ENCODE results near the gene CEP164. TPM values are rescaled to one million over a fixed set of nuclear protein-coding genes. Genes with fewer than 3 reads are reported as not detected.

CEP164 gene
- total RNA-seq, 1 experiment from 2014 or later: 22.2 TPM

GRCh38 chr11:117282956-117283355 lies 44.7 kb upstream of the CEP164 start:
- no peak overlapping the region for H3K9ac ChIP-seq (ENCODE audit: low read length)
- H3K36me3 ChIP-seq (ENCODE audit: control insufficient read depth in 1 of 2, insufficient read depth in 2 of 2, low read length in 2 of 2): peaks cover 0 to 10% of the 10 kb centered on the region in 2 experiments; a peak in 2 of 4 replicates
- no peak overlapping the region for H3K27ac ChIP-seq (ENCODE audit: low read depth, low read length)
- CTCF ChIA-PET: no interaction called here
- no peaks in the 10 kb centered on the region for H4K20me1 ChIP-seq (ENCODE audit: insufficient read depth)
- H2AFZ ChIP-seq (ENCODE audit: low read depth, low read length, poor library complexity, severe bottlenecking): no peak overlapping the region
- intact Hi-C loops (cut with micrococcal nuclease): no loop called here
- POLR2A ChIA-PET: no interaction called here
- no peak for ATAC-seq
- H3K27me3 ChIP-seq (ENCODE audit: insufficient read depth, low read length): no peaks in the 10 kb centered on the region
- H3K4me2 ChIP-seq (ENCODE audit: low read length): no peak overlapping the region
- no TSS peak for BruUV-seq (replicated peaks)
- H3K4me3 ChIP-seq (replicated peaks in 1 of 2; ENCODE audit: low read depth in 1 of 2, low read length in 2 of 2): no peak overlapping the region
- no peaks in the 10 kb centered on the region for H3K9me2 ChIP-seq (ENCODE audit: insufficient read depth)
- H3K4me1 ChIP-seq (ENCODE audit: control insufficient read depth in 1 of 2, insufficient read depth in 2 of 2, low read length in 2 of 2): peaks cover 19 to 20% of the 10 kb centered on the region in 2 experiments
- no peaks in the 10 kb centered on the region for H3K79me2 ChIP-seq (ENCODE audit: insufficient read depth, low read length)
- DNase-seq (ENCODE audit: low read depth, low spot score): no peak
- no peaks in the 10 kb centered on the region for H3K9me3 ChIP-seq (ENCODE audit: control insufficient read depth in 1 of 2, insufficient read depth in 1 of 2, low read depth in 1 of 2, low read length in 2 of 2)
- no peak for TF ChIP-seq POLR2AphosphoS5 (IDR thresholded peaks at IDR 0.05; ENCODE audit: low read depth, low read length)
- no peak for TF ChIP-seq FOSL1 (IDR thresholded peaks at IDR 0.05; ENCODE audit: low read depth)
- no peak for TF ChIP-seq ZFX (IDR thresholded peaks at IDR 0.05)
- TF ChIP-seq CBX3 (IDR thresholded peaks at IDR 0.05; ENCODE audit: low read depth): no peak
- no peak for TF ChIP-seq RAD21 (IDR thresholded peaks at IDR 0.05; ENCODE audit: low read depth)
- RAD21 ChIA-PET (ENCODE audit: low non-redundant PET in 1 of 2, low total read pairs in 2 of 2, uncharacterized antibody in 2 of 2, unreplicated experiment in 2 of 2): no interaction called here

- H3K4me3 ChIP-seq (replicated peaks in 1 of 2; ENCODE audit: low read depth in 1 of 2, low read length in 2 of 2): no peak overlapping the region
- intact Hi-C loops (cut with micrococcal nuclease): no loop called here
- DNase-seq (ENCODE audit: low read depth, low spot score): no peak
- CTCF ChIA-PET: no interaction called here
- H4K20me1 ChIP-seq (ENCODE audit: insufficient read depth): no peaks in the 10 kb centered on the region
- no peak overlapping the region for H3K4me2 ChIP-seq (ENCODE audit: low read length)
- POLR2A ChIA-PET: no interaction called here
- no peak overlapping the region for H2AFZ ChIP-seq (ENCODE audit: low read depth, low read length, poor library complexity, severe bottlenecking)
- peaks cover 0 to 14% of the 10 kb centered on the region in 2 experiments; a peak in 2 of 4 replicates for H3K36me3 ChIP-seq (ENCODE audit: control insufficient read depth in 1 of 2, insufficient read depth in 2 of 2, low read length in 2 of 2)
- H3K79me2 ChIP-seq (ENCODE audit: insufficient read depth, low read length): no peaks in the 10 kb centered on the region
- RAD21 ChIA-PET (ENCODE audit: low non-redundant PET in 1 of 2, low total read pairs in 2 of 2, uncharacterized antibody in 2 of 2, unreplicated experiment in 2 of 2): no interaction called here
- TF ChIP-seq REST (IDR thresholded peaks at IDR 0.05; ENCODE audit: low read depth): no peak
- TF ChIP-seq JUND (IDR thresholded peaks at IDR 0.05): no peak
- no peak for TF ChIP-seq ZNF274 (IDR thresholded peaks at IDR 0.05; ENCODE audit: low read depth, low read length)
- no peak for TF ChIP-seq EGR1 (IDR thresholded peaks at IDR 0.05; ENCODE audit: low read depth)
- TF ChIP-seq TCF7L2 (IDR thresholded peaks at IDR 0.05; ENCODE audit: borderline replicate concordance, extremely low read depth, insufficient read depth, insufficient read length): no peak
- no peak for TF ChIP-seq EZH2phosphoT487 (IDR thresholded peaks at IDR 0.05; ENCODE audit: borderline replicate concordance)
- TF ChIP-seq RAD21 (IDR thresholded peaks at IDR 0.05; ENCODE audit: low read depth): no peak
- no peak for TF ChIP-seq SP1 (IDR thresholded peaks at IDR 0.05; ENCODE audit: low read depth)
- no peak for TF ChIP-seq ZBTB33 (IDR thresholded peaks at IDR 0.05; ENCODE audit: extremely low read depth, insufficient replicate concordance, low read length)
- no peak for TF ChIP-seq ELF1 (IDR thresholded peaks at IDR 0.05; ENCODE audit: borderline replicate concordance, low read depth)
- no peak for TF ChIP-seq MAX (IDR thresholded peaks at IDR 0.05)
- TF ChIP-seq ZFX (IDR thresholded peaks at IDR 0.05): no peak
- TF ChIP-seq CEBPB (IDR thresholded peaks at IDR 0.05; ENCODE audit: low read depth): no peak
- TF ChIP-seq POLR2AphosphoS5 (IDR thresholded peaks at IDR 0.05; ENCODE audit: low read depth, low read length): no peak
- no peak overlapping the region for H3K9ac ChIP-seq (ENCODE audit: low read length)
- H3K27me3 ChIP-seq (ENCODE audit: insufficient read depth, low read length): no peaks in the 10 kb centered on the region
- H3K4me1 ChIP-seq (ENCODE audit: control insufficient read depth in 1 of 2, insufficient read depth in 2 of 2, low read length in 2 of 2): peaks cover 19 to 20% of the 10 kb centered on the region in 2 experiments
- no peak overlapping the region for H3K27ac ChIP-seq (ENCODE audit: low read depth, low read length)
- no TSS peak for BruUV-seq (replicated peaks)
- H3K9me3 ChIP-seq (ENCODE audit: control insufficient read depth in 1 of 2, insufficient read depth in 1 of 2, low read depth in 1 of 2, low read length in 2 of 2): no peaks in the 10 kb centered on the region
- no peak for ATAC-seq
- no peaks in the 10 kb centered on the region for H3K9me2 ChIP-seq (ENCODE audit: insufficient read depth)
Measured at GRCh38 chr11:117284053-117284452, 43.6 kb upstream of the CEP164 start.
